ENCODE data around the gene OTOG. TPM values are rescaled to one million over a fixed set of nuclear protein-coding genes. Genes with fewer than 3 reads are reported as not detected.

The OTOG gene
- total RNA-seq, 1 donor from 2014 or later = not detected

GRCh38 chr11:17642980-17643379 is 95.9 kb downstream of the OTOG start:
- Mint-ChIP-seq H3K9me3 (ENCODE audit: low read depth) (peaks cover 11% of the 10 kb centered on the region), H3K4me3 (ENCODE audit: unreplicated experiment) (no peak overlapping the region), H3K27ac (ENCODE audit: unreplicated experiment) (no peak overlapping the region), H3K4me1 (ENCODE audit: low read depth) (no peaks in the 10 kb centered on the region), H3K36me3 (ENCODE audit: low read depth) (peaks cover 2% of the 10 kb centered on the region), H3K27me3 (ENCODE audit: low read depth) (peaks cover 2% of the 10 kb centered on the region)
- TF ChIP-seq CTCF (IDR thresholded peaks at IDR 0.05) = no peak
- DNase-seq (ENCODE audit: low spot score) = no peak

GRCh38 chr11:17643506-17644405 is 96.7 kb downstream of the OTOG start:
- Mint-ChIP-seq H3K27ac (ENCODE audit: unreplicated experiment) (no peak overlapping the region), H3K9me3 (ENCODE audit: low read depth) (peaks cover 17% of the 10 kb centered on the region), H3K4me3 (ENCODE audit: unreplicated experiment) (no peak overlapping the region), H3K36me3 (ENCODE audit: low read depth) (peaks cover 2% of the 10 kb centered on the region), H3K4me1 (ENCODE audit: low read depth) (no peaks in the 10 kb centered on the region), H3K27me3 (ENCODE audit: low read depth) (peaks cover 2% of the 10 kb centered on the region)
- no peak for TF ChIP-seq CTCF (IDR thresholded peaks at IDR 0.05)
- no peak for DNase-seq (ENCODE audit: low spot score)

- Mint-ChIP-seq H3K9me3 (ENCODE audit: low read depth) (peaks cover 19% of the 10 kb centered on the region), H3K4me1 (ENCODE audit: low read depth) (no peaks in the 10 kb centered on the region), H3K27me3 (ENCODE audit: low read depth) (peaks cover 2% of the 10 kb centered on the region), H3K27ac (ENCODE audit: unreplicated experiment) (no peak overlapping the region), H3K4me3 (ENCODE audit: unreplicated experiment) (no peak overlapping the region), H3K36me3 (ENCODE audit: low read depth) (peaks cover 2% of the 10 kb centered on the region)
- no peak for DNase-seq (ENCODE audit: low spot score)
- TF ChIP-seq CTCF (IDR thresholded peaks at IDR 0.05) = no peak
Measured at GRCh38 chr11:17645190-17645970, 98.3 kb downstream of the OTOG start.

GRCh38 chr11:17646451-17647145 is 99.5 kb downstream of the OTOG start:
- no peak for TF ChIP-seq CTCF (IDR thresholded peaks at IDR 0.05)
- no peak overlapping the region for H3K4me3 Mint-ChIP-seq (ENCODE audit: unreplicated experiment)
- no peak overlapping the region for H3K27ac Mint-ChIP-seq (ENCODE audit: unreplicated experiment)
- H3K36me3 Mint-ChIP-seq (ENCODE audit: low read depth) = peaks cover 2% of the 10 kb centered on the region
- peaks cover 19% of the 10 kb centered on the region for H3K9me3 Mint-ChIP-seq (ENCODE audit: low read depth)
- no peaks in the 10 kb centered on the region for H3K4me1 Mint-ChIP-seq (ENCODE audit: low read depth)
- peaks cover 10% of the 10 kb centered on the region for H3K27me3 Mint-ChIP-seq (ENCODE audit: low read depth)
- no peak for DNase-seq (ENCODE audit: low spot score)

GRCh38 chr11:17648528-17648927 is 101.5 kb downstream of the OTOG start:
- Mint-ChIP-seq H3K9me3 (ENCODE audit: low read depth) (peaks cover 19% of the 10 kb centered on the region), H3K4me3 (ENCODE audit: unreplicated experiment) (no peak overlapping the region), H3K27me3 (ENCODE audit: low read depth) (peaks cover 10% of the 10 kb centered on the region), H3K36me3 (ENCODE audit: low read depth) (peaks cover 2% of the 10 kb centered on the region), H3K27ac (ENCODE audit: unreplicated experiment) (no peak overlapping the region), H3K4me1 (ENCODE audit: low read depth) (no peaks in the 10 kb centered on the region)
- DNase-seq (ENCODE audit: low spot score) = no peak
- no peak for TF ChIP-seq CTCF (IDR thresholded peaks at IDR 0.05)

Measured in chondrocyte (in vitro differentiated cells).